Liver (tissue), 9 donors: ENCODE measurements around the gene MCF2L. TPM values are rescaled to one million over a fixed set of nuclear protein-coding genes. Genes with fewer than 3 reads are reported as not detected.

Experiments used
- DNase-seq: peaks from one replicate; pipeline ENCODE4 v3.0.0-alpha.2; 2017; ENCODE audit warnings: low spot score
- H3K27ac ChIP-seq, 2 donors: one replicate each; pipeline ENCODE4 v1.7.0; 2013; ENCODE audit warnings: inconsistent platforms in 2 of 2, low read length in 2 of 2, control low read depth in 1 of 2, low read depth in 1 of 2, mild to moderate bottlenecking in 1 of 2
- H3K27me3 ChIP-seq, 4 donors: one replicate each; pipeline versions ENCODE4 v1.6.1 to v1.7.0; 2013; ENCODE audit warnings: low read length in 3 of 4, inconsistent platforms in 1 of 4, mild to moderate bottlenecking in 1 of 4, moderate library complexity in 1 of 4; ENCODE audit not compliant: control insufficient read depth in 4 of 4, insufficient read depth in 4 of 4
- H3K36me3 ChIP-seq, 4 donors: one replicate each; pipeline versions ENCODE4 v1.6.1 to v1.7.0; 2013; ENCODE audit warnings: low read length in 3 of 4, mild to moderate bottlenecking in 3 of 4, low read depth in 1 of 4, moderate library complexity in 1 of 4; ENCODE audit not compliant: control insufficient read depth in 4 of 4, insufficient read depth in 3 of 4
- H3K4me1 ChIP-seq, 4 donors: one replicate each; pipeline versions ENCODE4 v1.6.1 to v1.7.0; 2013; ENCODE audit warnings: low read length in 3 of 4, mild to moderate bottlenecking in 3 of 4, moderate library complexity in 1 of 4; ENCODE audit not compliant: control insufficient read depth in 4 of 4, insufficient read depth in 4 of 4
- H3K4me3 ChIP-seq, 3 donors: one replicate each; pipeline versions ENCODE4 v1.6.1 to v1.7.0; 2013; ENCODE audit warnings: low read length in 3 of 3, control low read depth in 1 of 3, low read depth in 1 of 3, mild to moderate bottlenecking in 1 of 3
- H3K9ac ChIP-seq, 2 donors: one replicate each; pipeline ENCODE4 v1.7.0; 2013; ENCODE audit warnings: low read length in 2 of 2, mild to moderate bottlenecking in 2 of 2, moderate library complexity in 2 of 2, control low read depth in 1 of 2, low read depth in 1 of 2
- H3K9me3 ChIP-seq, 4 donors: one replicate each; pipeline versions ENCODE4 v1.6.1 to v1.7.0; 2013; ENCODE audit warnings: low read length in 3 of 4; ENCODE audit not compliant: control insufficient read depth in 4 of 4
- EGR1 ChIP-seq, 2 donors: IDR thresholded peaks; 2 replicates each; pipeline ENCODE4 v1.6.1; 2016 to 2018; ENCODE audit warnings: antibody characterized with exemption in 2 of 2, low read depth in 2 of 2
- FOXA2 ChIP-seq: IDR thresholded peaks from 2 replicates; pipeline ENCODE4 v1.6.1; 2016; ENCODE audit warnings: antibody characterized with exemption
- GABPA ChIP-seq, 2 donors: IDR thresholded peaks in 1 of 2; conservative IDR thresholded peaks in 1 of 2; 2 replicates each; pipeline ENCODE4 v1.6.1; 2016; ENCODE audit warnings: antibody characterized with exemption in 2 of 2, mild to moderate bottlenecking in 1 of 2, moderate library complexity in 1 of 2
- HNF4A ChIP-seq, 2 donors: conservative IDR thresholded peaks; 2 replicates each; pipeline ENCODE4 v1.6.1; 2016; ENCODE audit warnings: antibody characterized with exemption in 2 of 2, mild to moderate bottlenecking in 2 of 2
- HNF4G ChIP-seq: IDR thresholded peaks from 2 replicates; pipeline ENCODE4 v1.6.1; 2016; ENCODE audit warnings: antibody characterized with exemption
- JUND ChIP-seq, 2 donors: IDR thresholded peaks; 2 replicates each; pipeline ENCODE4 v1.6.1; 2016; ENCODE audit warnings: antibody characterized with exemption in 2 of 2
- NR2F2 ChIP-seq: IDR thresholded peaks from 2 replicates; pipeline ENCODE4 v1.6.1; 2016; ENCODE audit warnings: antibody characterized with exemption
- RAD21 ChIP-seq, 2 donors: IDR thresholded peaks; 2 replicates each; pipeline ENCODE4 v1.6.1; 2016; ENCODE audit warnings: antibody characterized with exemption in 2 of 2, mild to moderate bottlenecking in 2 of 2
- RXRA ChIP-seq, 2 donors: IDR thresholded peaks; 2 replicates each; pipeline ENCODE4 v1.6.1; 2017 to 2018; ENCODE audit warnings: antibody characterized with exemption in 2 of 2, mild to moderate bottlenecking in 1 of 2
- SP1 ChIP-seq: IDR thresholded peaks from 2 replicates; pipeline ENCODE4 v1.6.1; 2018; ENCODE audit warnings: antibody characterized with exemption, mild to moderate bottlenecking
- TAF1 ChIP-seq: conservative IDR thresholded peaks from 2 replicates; pipeline ENCODE4 v1.6.1; 2016; ENCODE audit warnings: antibody characterized with exemption, mild to moderate bottlenecking
- YY1 ChIP-seq: IDR thresholded peaks from 2 replicates; pipeline ENCODE4 v1.6.1; 2016; ENCODE audit warnings: antibody characterized with exemption, mild to moderate bottlenecking
- ZBTB33 ChIP-seq: IDR thresholded peaks from 2 replicates; pipeline ENCODE4 v1.6.1; 2016; ENCODE audit warnings: antibody characterized with exemption
- WGBS: extraction: QIAGEN DNeasy Blood & Tissue Kit; methylation state at CpG from one replicate; pipeline ENCODE4 v1.1.7; 2013; 5-methylcytosine and 5-hydroxymethylcytosine counted together
- polyA plus RNA-seq, 2 donors: library from polyadenylated mRNA; stranded (reverse) in 1 of 2; unstranded in 1 of 2; fragments of 200-250 nt in 1 of 2; fragments of >200 nt in 1 of 2; fragmentation: Nextera tagmentation in 1 of 2; extraction: Ambion mirVana in 1 of 2; gene quantifications; one replicate each; pipeline versions ENCODE4 v1.2.1 to v1.2.3, GENCODE V29; 2013 to 2015
- total RNA-seq, 2 donors: library from RNA; depleted of rRNA; stranded (reverse); fragments of >200 nt; gene quantifications; one replicate each; pipeline ENCODE4 v1.2.3, GENCODE V29; 2014
- TF ChIP-seq, protein P1 (sequence below): fragments of 150-350 bp; IDR thresholded peaks from 2 replicates; pipeline ENCODE4 v1.5.1; 2017; ENCODE audit warnings: improper control_type of control experiment, low read depth, low read length; ENCODE audit not compliant: missing input control
- TF ChIP-seq, protein P2 (sequence below): IDR thresholded peaks from 2 replicates; pipeline ENCODE4 v1.6.1; 2016; ENCODE audit warnings: antibody characterized with exemption, mild to moderate bottlenecking
- TF ChIP-seq, protein P3 (sequence below): IDR thresholded peaks from 2 replicates; pipeline ENCODE4 v1.6.1; 2016; ENCODE audit warnings: antibody characterized with exemption
- TF ChIP-seq, protein P4 (sequence below): IDR thresholded peaks from 2 replicates; pipeline ENCODE4 v1.6.1; 2016; ENCODE audit warnings: antibody characterized with exemption
- donor health status: healthy.
- donor health status: healthy.
- donor health status: healthy.
- donor health status: healthy.
- donor health status: healthy.

The MCF2L gene
- total and polyA plus RNA-seq, 4 donors, result 2.9 to 12.8 (median 7.1) TPM

- Histone ChIP-seq H3K9ac (no peak overlapping the region), H3K27me3 (no peaks in the 10 kb centered on the region)
Measured at GRCh38 chr13:113110048-113110851, 141.2 kb downstream of the MCF2L start.

GRCh38 chr13:113110852-113111315, 141.9 kb downstream of the MCF2L start:
- 67% methylated on average over 49 of the region's 49 CpGs for WGBS
- H3K4me1 ChIP-seq, result peaks cover 5 to 13% (median 8%) of the 10 kb centered on the region in 4 donors
- H3K27me3 ChIP-seq, result no peaks in the 10 kb centered on the region
- H3K9me3 ChIP-seq, result no peaks in the 10 kb centered on the region
- no peak for DNase-seq
- H3K36me3 ChIP-seq, result peaks cover 0 to 4% (median 3%) of the 10 kb centered on the region in 4 donors
- H3K9ac ChIP-seq, result no peak overlapping the region
- no peak overlapping the region for H3K27ac ChIP-seq
- H3K4me3 ChIP-seq, result peak overlapping the region in 1 of 3 donors; percentile 40
- TF ChIP-seq NR2F2, result no peak
- no peak for TF ChIP-seq RAD21 (IDR thresholded peaks at IDR 0.05)
- no peak for TF ChIP-seq EGR1 (IDR thresholded peaks at IDR 0.05; ENCODE audit: low read depth in 2 of 2)
- TF ChIP-seq HNF4A (conservative IDR thresholded peaks at IDR 0.05), result no peak
- no peak for TF ChIP-seq FOXA2
- no peak for TF ChIP-seq SP1
- TF ChIP-seq JUND (IDR thresholded peaks at IDR 0.05), result no peak
- no peak for TF ChIP-seq GABPA (IDR thresholded peaks at IDR 0.05 in 1 of 2, conservative IDR thresholded peaks at IDR 0.05 in 1 of 2)
- no peak for TF ChIP-seq YY1
- TF ChIP-seq, protein P1, sequence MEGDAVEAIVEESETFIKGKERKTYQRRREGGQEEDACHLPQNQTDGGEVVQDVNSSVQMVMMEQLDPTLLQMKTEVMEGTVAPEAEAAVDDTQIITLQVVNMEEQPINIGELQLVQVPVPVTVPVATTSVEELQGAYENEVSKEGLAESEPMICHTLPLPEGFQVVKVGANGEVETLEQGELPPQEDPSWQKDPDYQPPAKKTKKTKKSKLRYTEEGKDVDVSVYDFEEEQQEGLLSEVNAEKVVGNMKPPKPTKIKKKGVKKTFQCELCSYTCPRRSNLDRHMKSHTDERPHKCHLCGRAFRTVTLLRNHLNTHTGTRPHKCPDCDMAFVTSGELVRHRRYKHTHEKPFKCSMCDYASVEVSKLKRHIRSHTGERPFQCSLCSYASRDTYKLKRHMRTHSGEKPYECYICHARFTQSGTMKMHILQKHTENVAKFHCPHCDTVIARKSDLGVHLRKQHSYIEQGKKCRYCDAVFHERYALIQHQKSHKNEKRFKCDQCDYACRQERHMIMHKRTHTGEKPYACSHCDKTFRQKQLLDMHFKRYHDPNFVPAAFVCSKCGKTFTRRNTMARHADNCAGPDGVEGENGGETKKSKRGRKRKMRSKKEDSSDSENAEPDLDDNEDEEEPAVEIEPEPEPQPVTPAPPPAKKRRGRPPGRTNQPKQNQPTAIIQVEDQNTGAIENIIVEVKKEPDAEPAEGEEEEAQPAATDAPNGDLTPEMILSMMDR, result no peak
- TF ChIP-seq, protein P2, sequence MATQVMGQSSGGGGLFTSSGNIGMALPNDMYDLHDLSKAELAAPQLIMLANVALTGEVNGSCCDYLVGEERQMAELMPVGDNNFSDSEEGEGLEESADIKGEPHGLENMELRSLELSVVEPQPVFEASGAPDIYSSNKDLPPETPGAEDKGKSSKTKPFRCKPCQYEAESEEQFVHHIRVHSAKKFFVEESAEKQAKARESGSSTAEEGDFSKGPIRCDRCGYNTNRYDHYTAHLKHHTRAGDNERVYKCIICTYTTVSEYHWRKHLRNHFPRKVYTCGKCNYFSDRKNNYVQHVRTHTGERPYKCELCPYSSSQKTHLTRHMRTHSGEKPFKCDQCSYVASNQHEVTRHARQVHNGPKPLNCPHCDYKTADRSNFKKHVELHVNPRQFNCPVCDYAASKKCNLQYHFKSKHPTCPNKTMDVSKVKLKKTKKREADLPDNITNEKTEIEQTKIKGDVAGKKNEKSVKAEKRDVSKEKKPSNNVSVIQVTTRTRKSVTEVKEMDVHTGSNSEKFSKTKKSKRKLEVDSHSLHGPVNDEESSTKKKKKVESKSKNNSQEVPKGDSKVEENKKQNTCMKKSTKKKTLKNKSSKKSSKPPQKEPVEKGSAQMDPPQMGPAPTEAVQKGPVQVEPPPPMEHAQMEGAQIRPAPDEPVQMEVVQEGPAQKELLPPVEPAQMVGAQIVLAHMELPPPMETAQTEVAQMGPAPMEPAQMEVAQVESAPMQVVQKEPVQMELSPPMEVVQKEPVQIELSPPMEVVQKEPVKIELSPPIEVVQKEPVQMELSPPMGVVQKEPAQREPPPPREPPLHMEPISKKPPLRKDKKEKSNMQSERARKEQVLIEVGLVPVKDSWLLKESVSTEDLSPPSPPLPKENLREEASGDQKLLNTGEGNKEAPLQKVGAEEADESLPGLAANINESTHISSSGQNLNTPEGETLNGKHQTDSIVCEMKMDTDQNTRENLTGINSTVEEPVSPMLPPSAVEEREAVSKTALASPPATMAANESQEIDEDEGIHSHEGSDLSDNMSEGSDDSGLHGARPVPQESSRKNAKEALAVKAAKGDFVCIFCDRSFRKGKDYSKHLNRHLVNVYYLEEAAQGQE, result no peak
- TF ChIP-seq, protein P3, sequence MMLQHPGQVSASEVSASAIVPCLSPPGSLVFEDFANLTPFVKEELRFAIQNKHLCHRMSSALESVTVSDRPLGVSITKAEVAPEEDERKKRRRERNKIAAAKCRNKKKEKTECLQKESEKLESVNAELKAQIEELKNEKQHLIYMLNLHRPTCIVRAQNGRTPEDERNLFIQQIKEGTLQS, result no peak
- no peak for TF ChIP-seq TAF1
- TF ChIP-seq HNF4G, result no peak
- TF ChIP-seq ZBTB33, result no peak
- TF ChIP-seq RXRA (IDR thresholded peaks at IDR 0.05), result no peak

More at GRCh38 chr13:113110048-113110851, 141.2 kb downstream of the MCF2L start:
- H3K27ac ChIP-seq, result no peak overlapping the region
- H3K9me3 ChIP-seq, result no peaks in the 10 kb centered on the region
- no peak for TF ChIP-seq NR2F2
- TF ChIP-seq, protein P4, sequence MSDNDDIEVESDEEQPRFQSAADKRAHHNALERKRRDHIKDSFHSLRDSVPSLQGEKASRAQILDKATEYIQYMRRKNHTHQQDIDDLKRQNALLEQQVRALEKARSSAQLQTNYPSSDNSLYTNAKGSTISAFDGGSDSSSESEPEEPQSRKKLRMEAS, result no peak
- no peak for TF ChIP-seq RXRA (IDR thresholded peaks at IDR 0.05)
- TF ChIP-seq JUND (IDR thresholded peaks at IDR 0.05), result no peak
- TF ChIP-seq GABPA (IDR thresholded peaks at IDR 0.05 in 1 of 2, conservative IDR thresholded peaks at IDR 0.05 in 1 of 2), result no peak
- TF ChIP-seq, protein P3, result no peak
- no peak for TF ChIP-seq HNF4A (conservative IDR thresholded peaks at IDR 0.05)
- no peak for TF ChIP-seq SP1
- TF ChIP-seq RAD21 (IDR thresholded peaks at IDR 0.05), result no peak
- TF ChIP-seq FOXA2, result no peak
- TF ChIP-seq, protein P1, result no peak
- WGBS, result 62% methylated on average over 99 of the region's 99 CpGs
- peak overlapping the region in 1 of 3 donors; percentile 40 for H3K4me3 ChIP-seq
- DNase-seq, result no peak
- H3K36me3 ChIP-seq, result peaks cover 0 to 4% (median 1%) of the 10 kb centered on the region in 4 donors
- peaks cover 5 to 17% (median 10%) of the 10 kb centered on the region in 4 donors for H3K4me1 ChIP-seq
